GM12865 (cell line): ENCODE measurements around the gene KRTAP10-8.
"Not testable (repeated sequence)": the region's sequence is repeated elsewhere in the genome, so short reads cannot be mapped to it uniquely, and the experiment has no call there.

Experiments used
- DNase-seq: peaks from one replicate; pipeline ENCODE4 v3.0.0; 2010; ENCODE audit warnings: low read depth
- H3K4me3 ChIP-seq: 2 replicates; pipeline ENCODE4 v1.5.1; 2011; ENCODE audit warnings: mild to moderate bottlenecking, low read depth, low read length, control low read depth
- CTCF ChIP-seq: IDR thresholded peaks from 2 replicates; pipeline ENCODE4 v1.5.1; 2011; ENCODE audit warnings: low read length, control low read depth, low read depth, inconsistent platforms; ENCODE audit not compliant: insufficient read depth; ENCODE audit errors: missing control alignments

The KRTAP10-8 gene

GRCh38 chr21:44636209-44637017 is 24.5 kb downstream of the KRTAP10-8 start:
- DNase-seq = no peak
- TF ChIP-seq CTCF = no peak
- H3K4me3 ChIP-seq = no peak overlapping the region

GRCh38 chr21:44637018-44637850 is 25.4 kb downstream of the KRTAP10-8 start, which contains the start of gene KRTAP10-10:
Gene KRTAP10-10 (plus strand): TSS chr21:44637356. CDS start chr21:44637418, 62 bp downstream.
- no peak for TF ChIP-seq CTCF
- no peak for DNase-seq
- no peak within 1 kb of the TSS for H3K4me3 ChIP-seq

- not testable (repeated sequence) for H3K4me3 ChIP-seq, DNase-seq
These were observed 26.0 kb downstream of the KRTAP10-8 start for GRCh38 chr21:44637851-44638348.

GRCh38 chr21:44638506-44639330 is 26.8 kb downstream of the KRTAP10-8 start:
- H3K4me3 ChIP-seq, DNase-seq: not testable (repeated sequence)

- DNase-seq = no peak
- TF ChIP-seq CTCF = no peak
- H3K4me3 ChIP-seq = no peak overlapping the region
These were observed 27.4 kb downstream of the KRTAP10-8 start for GRCh38 chr21:44639331-44639655.

GRCh38 chr21:44640761-44641160 is 28.9 kb downstream of the KRTAP10-8 start:
- H3K4me3 ChIP-seq = no peak overlapping the region
- no peak for DNase-seq
- no peak for TF ChIP-seq CTCF

GRCh38 chr21:44643741-44644310 is 31.9 kb downstream of the KRTAP10-8 start:
- no peak overlapping the region for H3K4me3 ChIP-seq

More at GRCh38 chr21:44643741-44644310, 31.9 kb downstream of the KRTAP10-8 start:
- no peak for DNase-seq
- no peak for TF ChIP-seq CTCF
